Measurements from ENCODE around the gene FAM3C.
"Not testable (repeated sequence)": the region's sequence is repeated elsewhere in the genome, so short reads cannot be mapped to it uniquely, and the experiment has no call there.

The FAM3C gene

DNA sequence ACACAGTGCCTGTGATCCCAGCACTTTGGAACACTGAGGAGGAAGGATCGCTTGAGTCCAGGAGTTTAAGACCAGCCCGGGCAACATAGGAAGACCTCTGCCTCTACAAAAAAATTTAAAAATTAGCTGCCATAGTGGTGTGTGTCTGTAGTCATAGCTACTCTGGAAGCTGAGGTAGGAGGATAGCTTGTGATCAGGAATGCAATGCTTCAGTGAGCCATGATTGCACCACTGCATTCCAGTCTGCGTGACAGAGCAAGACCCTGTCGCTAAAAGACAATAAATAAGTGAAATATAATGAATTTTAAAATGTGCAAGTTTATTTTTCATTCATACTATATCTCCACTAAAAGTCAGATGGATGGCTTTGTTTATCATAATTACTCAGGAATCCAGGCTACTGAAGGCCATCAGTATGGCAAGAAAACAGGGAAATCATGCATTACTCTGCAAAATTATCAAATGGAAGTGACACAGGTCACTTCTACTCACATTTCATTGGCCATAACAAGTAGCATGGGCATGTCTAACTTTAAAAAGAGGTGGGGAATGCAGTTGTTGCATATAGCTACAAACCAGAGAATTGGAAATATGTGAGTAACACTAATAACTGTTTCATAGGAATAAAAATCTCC is 32.9 kb upstream of the FAM3C start:
- no peak overlapping the region for H3K4me3 ChIP-seq (ENCODE audit: low read depth, low read length)
- peak; percentile 75 for DNase-seq (ENCODE audit: low read depth)
- TF ChIP-seq, protein P1, sequence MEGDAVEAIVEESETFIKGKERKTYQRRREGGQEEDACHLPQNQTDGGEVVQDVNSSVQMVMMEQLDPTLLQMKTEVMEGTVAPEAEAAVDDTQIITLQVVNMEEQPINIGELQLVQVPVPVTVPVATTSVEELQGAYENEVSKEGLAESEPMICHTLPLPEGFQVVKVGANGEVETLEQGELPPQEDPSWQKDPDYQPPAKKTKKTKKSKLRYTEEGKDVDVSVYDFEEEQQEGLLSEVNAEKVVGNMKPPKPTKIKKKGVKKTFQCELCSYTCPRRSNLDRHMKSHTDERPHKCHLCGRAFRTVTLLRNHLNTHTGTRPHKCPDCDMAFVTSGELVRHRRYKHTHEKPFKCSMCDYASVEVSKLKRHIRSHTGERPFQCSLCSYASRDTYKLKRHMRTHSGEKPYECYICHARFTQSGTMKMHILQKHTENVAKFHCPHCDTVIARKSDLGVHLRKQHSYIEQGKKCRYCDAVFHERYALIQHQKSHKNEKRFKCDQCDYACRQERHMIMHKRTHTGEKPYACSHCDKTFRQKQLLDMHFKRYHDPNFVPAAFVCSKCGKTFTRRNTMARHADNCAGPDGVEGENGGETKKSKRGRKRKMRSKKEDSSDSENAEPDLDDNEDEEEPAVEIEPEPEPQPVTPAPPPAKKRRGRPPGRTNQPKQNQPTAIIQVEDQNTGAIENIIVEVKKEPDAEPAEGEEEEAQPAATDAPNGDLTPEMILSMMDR (conservative IDR thresholded peaks at IDR 0.05; ENCODE audit: low read depth, low read length), result no peak

DNA sequence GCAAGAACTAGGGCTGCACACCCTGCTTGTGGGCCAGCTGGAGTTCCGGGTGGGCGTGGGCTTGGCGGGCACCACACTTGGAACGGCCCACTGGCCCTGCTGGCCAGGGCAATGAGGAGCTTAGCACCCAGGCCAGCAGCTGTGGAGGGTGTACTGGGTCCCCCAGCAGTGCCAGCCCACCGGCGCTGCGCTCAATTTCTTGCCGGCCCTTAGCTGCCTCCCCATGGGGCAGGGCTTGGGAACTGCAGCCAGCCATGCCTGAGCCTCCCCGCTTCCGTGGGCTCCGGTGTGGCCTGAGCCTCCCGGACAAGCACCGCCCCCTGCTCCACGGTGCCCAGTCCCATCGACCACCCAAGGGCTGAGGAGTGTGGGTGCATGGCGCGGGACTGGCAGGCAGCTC is 25.6 kb upstream of the FAM3C start:
- not testable (repeated sequence) for DNase-seq (ENCODE audit: low read depth)

DNA sequence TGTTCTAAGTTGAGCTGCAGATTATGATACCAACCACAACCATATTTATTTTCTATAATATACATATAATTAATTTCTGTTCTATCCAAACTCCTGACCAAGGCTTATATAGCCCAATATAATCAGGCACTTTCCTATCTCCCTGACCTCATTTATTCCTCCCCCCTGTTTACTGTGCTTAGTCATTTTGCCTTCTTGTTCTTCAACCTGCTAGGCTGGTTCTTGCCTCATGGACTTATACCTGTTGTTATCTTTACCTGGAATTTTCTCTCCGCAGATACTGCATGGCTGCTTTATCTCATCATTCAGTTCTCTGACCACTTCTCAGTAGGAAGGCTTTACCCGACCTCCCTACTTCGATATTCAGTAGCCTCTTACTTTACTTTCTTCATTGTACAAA is 24.9 kb upstream of the FAM3C start:
- TF ChIP-seq, protein P1 (conservative IDR thresholded peaks at IDR 0.05; ENCODE audit: low read depth, low read length), result no peak
- DNase-seq (ENCODE audit: low read depth), result no peak
- no peak overlapping the region for H3K4me3 ChIP-seq (ENCODE audit: low read depth, low read length)

More for the DNA sequence above, 25.6 kb upstream of the FAM3C start:
- not testable (repeated sequence) for H3K4me3 ChIP-seq (ENCODE audit: low read depth, low read length)

DNA sequence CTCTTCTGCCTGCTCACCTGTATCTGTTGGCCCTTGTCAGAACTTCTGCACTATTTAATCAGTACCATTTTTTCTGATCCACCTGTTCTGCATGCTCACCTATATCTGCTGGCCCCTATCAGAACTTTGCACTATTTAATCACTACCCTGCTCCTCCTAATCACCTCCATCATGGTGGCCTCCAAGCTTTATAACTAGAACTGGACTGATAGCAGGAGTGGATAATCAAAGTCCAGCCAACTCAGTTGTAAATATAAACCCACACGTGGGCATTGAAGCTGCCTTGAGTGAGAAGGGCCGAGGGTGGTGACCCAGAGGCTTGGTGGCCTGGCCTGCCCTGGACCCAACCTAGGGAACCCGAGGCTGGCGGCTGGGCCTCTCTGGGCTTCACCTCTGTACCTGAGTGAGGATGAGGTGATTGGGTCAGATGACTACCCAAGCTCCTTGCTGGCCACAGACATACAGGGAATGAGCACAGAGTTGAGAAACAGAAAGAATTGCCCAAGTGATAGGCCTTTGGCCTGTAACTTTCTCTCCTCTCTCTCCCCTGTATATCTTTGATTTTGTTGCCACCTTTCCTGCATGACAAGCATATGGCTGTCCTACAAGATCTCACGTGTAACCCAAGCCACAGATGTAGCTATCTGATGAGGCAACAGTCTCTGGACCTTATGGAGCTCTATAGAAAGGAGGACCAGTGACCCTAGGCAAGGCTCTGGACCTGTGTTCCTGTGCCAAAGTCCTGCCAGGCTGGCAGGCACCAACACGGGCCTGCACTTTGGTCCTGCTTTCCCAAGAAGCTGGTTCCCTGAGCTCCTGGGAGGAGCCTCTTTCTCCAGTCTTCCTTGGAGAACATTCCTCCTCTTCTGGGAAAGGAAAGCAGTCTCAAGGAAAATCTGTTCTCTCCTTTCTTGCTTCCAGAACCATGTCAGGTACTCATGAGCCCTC is 23.4 kb upstream of the FAM3C start:
- H3K4me3 ChIP-seq (ENCODE audit: low read depth, low read length), result no peak overlapping the region
- TF ChIP-seq, protein P1 (conservative IDR thresholded peaks at IDR 0.05; ENCODE audit: low read depth, low read length), result no peak
- no peak for DNase-seq (ENCODE audit: low read depth)

DNA sequence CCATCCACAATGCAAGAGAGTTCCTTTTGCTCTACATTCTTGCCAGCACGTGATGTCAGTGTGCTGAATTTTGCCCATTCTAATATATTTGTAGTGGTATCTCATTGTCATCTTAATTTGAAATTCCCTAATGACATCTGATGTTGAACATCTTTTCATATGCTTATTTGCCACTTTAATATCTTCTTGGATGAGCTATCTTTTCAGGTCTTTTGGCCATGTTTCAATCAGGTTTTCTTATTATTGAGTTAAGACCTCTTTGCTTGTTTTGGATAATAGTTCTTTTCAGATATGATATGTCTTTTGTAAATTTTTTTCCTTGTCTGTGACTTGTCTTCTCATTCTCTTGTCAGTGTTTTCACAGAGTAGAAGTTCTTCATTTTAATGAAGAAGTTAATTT is 20.4 kb upstream of the FAM3C start:
- TF ChIP-seq, protein P1 (conservative IDR thresholded peaks at IDR 0.05; ENCODE audit: low read depth, low read length), result no peak
- no peak for DNase-seq (ENCODE audit: low read depth)
- no peak overlapping the region for H3K4me3 ChIP-seq (ENCODE audit: low read depth, low read length)

DNA sequence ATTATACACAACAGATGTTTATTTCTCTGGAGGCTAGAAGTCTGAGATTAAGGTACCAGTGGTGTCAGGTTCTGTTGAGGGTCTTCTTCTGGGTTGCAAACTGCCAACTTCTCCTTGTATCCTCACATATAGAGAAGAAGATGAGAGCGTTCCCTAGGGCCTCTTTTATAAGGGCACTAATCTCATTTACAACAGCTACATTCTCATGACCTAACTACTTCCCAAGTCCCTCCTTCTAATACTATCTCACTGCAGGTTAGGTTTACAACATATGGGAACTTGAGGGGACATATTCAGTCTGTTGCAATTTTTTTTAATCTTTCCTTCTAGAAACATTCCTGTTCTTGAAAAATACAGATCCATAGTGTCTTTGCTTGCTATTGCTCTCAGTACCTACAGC is 18.3 kb upstream of the FAM3C start:
- H3K4me3 ChIP-seq (ENCODE audit: low read depth, low read length), result no peak overlapping the region
- TF ChIP-seq, protein P1 (conservative IDR thresholded peaks at IDR 0.05; ENCODE audit: low read depth, low read length), result no peak
- DNase-seq (ENCODE audit: low read depth), result no peak

DNA sequence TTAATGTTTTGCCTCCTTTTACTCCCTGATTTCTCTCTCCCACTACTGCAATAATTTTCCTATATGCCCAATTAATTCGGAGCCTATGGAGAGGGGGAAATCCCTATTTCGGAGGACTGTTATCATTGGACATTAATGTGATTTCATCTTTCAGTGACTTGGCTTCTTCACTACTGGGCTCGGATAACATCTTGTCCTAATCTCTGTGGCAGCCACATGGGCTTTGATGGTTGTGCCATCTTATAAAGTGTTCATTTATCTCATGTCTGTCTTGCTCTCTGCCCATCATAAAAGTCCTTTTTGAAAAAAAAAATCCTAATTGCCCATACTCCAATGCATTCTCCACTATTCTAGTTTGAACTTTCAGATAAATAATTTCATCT is 15.5 kb upstream of the FAM3C start:
- no peak for DNase-seq (ENCODE audit: low read depth)
- no peak overlapping the region for H3K4me3 ChIP-seq (ENCODE audit: low read depth, low read length)
- TF ChIP-seq, protein P1 (conservative IDR thresholded peaks at IDR 0.05; ENCODE audit: low read depth, low read length), result no peak
